HG02973 (cell line): ENCODE measurements around the gene MANEAL.

Source experiments
- ATAC-seq: cut with Tn5 transposase; IDR thresholded peaks from one replicate; pipeline ENCODE4 v1.9.1; 2021; ENCODE audit warnings: moderate library complexity; ENCODE audit not compliant: unreplicated experiment

The MANEAL gene

DNA sequence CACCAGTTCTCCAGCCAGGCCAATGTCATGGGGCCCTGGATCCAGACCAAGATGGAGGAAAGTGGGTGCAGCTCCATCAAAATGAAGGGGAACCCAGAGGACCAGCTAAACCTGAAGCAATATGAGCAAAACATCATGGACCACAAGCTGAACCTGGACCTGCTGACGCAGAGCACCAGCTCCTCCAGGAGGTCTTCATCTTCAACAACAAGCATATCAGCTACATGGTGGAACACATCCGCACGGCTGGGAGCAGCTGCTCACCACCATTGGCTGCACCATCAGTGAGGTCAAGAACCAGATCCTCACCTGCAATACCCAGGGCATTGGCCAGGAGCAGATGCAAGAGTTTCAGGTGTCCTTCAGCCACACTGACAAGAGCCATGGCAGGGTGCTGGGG lies 15.0 kb upstream of the MANEAL start:
- no peak for ATAC-seq

DNA sequence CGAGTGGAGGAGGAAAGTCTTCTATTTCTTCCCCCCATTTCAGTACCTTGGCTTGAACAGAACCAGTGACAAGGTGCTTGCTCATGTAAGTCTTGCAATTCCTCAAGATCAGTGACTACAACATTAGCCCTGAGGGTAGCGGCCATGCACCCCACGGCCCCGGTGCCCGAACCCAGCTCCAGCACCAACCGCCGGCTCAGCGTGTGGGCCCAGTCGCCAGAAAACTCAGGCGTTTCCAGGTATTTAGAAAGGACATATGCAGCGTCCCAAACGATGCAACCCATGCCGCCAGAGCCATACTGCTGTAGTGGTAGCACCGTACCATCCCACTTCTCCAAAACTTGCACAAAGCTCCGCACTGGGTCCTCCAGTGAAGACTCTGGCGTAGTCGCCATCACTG lies 11.2 kb upstream of the MANEAL start:
- no peak for ATAC-seq

DNA sequence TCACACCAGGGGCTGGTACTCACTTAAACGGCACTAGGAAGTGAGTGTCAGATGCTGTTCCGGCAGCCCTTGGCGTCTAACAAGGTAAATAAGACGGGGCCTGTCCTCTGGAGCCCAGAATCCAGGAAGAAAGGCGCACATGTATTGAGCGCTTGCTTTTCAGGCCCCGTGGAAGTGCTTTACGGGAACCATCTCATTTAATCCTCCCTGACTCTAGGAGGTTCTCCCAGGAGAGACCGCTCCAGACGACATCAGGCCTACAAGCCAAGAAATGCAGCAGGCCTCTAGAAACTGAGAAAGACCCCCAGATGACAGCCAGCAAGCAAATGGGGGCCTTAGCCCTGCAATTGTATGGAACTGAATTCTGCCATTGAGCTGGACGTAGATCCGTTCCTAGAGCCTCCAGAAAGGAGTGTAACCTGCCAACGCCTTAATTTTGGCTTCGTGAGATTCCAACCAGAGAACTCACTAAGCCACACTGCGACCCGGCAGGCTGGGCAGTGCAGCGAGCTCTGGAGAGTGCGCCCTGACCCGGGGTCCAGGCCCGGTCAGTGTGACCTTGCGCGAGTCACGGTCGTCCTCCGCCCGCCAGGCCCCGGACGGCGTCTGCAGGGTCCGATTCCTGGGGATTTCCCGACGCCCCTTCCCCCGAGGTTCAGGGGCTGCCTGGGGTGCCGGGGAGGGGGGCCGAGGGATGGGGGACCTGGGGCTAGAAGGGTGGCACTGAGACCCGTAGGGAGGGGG lies 532 bp upstream of the MANEAL start:
- no peak for ATAC-seq

DNA sequence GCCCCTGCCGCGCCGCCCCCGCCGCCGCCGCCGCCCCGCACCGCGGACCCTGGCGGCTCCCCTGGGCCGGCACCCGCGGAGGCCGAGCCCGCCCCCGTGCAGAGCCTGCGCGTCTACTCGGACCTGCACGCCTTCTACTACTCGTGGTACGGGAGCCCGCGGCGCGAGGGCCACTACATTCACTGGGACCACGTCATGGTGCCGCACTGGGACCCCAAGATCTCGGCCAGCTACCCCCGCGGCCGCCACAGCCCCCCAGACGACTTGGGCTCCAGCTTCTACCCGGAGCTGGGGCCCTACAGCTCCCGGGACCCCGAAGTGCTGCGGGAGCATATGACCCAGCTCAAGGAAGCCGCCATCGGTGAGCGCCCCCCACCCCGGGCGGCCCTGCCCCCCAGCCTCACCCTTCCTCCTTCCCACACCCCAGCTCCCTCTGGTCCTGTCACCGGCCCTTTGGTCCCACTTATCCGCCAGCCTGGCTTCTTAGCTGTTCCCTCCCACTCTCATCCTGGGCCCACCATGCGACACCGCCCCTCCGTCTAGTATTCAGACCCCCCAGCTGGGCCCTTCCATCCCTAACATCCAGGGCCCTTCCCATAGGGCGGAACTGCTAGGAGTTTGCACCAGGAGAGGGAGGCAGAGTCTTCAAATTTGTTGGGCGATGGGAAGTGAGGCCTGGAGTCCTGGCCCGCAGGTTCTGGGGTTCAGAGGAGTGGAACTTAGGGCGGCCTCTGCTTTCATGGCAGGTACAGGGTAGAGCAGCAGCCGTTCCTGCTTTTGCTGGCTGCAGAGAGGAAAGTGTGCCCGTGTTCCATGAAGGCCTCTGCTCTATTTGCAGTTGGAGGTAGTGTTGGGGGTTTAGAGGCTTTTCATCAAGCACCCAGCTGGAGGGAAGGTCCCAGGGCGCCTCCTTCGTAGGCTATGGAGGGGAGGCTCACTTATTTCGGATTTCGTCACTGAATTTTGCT lies 1.0 kb downstream of the MANEAL start:
- no peak for ATAC-seq

DNA sequence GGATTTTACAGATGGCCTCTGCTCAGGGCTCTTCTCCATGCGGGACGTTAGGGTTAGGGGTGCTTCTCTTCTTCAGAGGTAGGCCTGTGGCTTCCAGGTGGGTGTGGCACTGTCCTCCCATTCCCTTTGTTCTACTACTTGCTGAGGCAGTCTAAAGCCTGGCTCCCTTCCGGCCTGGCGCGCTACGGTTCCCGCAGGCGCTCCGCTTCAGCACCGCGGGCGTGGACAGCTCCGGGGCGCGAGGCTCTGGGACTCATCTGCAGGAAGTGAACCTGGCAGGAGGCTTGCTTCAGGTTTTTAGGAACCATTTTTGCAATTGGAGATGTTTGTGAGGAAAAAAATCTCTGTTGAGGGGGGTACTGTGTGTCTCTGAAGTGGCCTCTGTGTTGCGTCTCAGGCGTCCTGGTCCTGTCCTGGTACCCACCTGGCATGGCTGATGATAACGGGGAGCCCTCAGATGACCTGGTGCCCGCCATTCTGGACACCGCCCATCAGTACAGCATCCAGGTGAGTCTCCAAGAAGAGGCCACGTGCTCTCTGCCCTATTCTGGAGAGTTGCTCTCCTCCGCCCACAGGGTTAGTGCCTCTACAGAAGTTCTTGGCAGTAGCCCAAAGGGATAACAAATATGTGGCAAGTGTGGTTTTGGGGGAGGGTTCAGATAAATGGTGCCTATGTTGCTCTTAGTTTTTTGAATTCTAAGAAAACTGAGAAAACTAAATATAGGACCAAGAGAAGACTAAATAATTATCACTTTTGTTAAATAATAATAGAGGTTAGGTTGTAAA lies 1.9 kb downstream of the MANEAL start:
- no peak for ATAC-seq

DNA sequence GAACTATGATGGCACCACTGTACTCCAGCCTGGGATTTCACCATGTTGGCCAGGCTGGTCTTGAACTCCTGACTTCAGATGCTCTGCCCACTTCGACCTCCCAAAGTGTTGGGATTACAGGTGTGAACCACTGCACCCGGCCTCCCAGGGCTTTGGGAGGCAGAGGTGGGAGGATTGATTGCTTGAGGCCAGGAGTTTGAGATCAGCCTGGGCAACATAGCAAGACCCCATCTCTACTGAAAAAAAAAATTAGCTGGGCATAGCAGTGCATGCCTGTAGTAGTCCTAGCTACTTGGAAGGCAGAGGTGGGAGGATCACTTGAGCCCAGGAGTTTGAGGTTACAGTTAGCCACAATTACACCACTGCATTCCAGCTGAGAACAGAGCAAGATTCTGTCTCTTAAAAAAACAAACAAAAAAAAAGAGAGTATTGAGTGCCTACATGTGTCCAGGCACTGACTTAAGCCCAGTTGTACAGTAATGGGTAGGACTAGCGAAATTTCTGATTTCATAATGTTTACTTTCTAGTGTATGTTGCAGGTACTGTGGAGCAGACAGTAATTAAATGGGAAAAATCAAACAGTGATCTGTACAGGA lies 4.2 kb downstream of the MANEAL start:
- no peak for ATAC-seq

DNA sequence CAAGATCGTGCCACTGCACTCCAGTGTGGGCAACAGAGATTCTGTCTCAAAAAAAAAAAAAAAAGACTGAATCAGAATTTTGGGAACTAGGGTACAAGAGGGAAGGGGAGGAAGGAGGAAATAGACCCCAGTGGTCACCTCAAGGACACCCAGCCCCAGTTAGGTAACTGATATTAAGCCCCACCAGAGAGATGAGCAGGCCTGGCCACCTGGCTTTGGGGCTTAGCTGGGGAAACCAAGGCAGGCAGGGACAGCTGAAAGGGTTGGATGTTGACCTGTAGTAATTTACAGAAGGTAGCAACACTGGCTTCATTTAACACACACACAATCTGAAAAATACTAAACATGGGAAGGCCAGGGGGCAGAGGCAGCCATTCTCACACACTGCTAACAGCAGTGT lies 8.8 kb downstream of the MANEAL start:
- no peak for ATAC-seq

DNA sequence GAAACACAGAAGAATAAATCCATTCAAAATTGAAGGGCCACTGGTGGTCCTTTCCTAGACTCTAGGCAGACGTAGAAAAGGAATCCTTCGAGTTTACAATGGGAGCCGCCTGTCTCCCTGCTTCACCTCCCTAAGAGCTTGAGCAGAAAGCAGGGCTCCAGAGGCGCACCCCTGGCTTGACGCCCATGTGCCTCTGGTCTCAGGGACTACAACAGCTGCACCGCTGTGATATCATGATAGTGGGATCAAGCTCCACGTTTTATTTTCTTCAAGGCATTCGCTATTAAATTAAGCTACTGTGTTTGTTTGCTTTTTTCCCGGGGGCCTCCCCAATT lies 13.5 kb downstream of the MANEAL start:
- no peak for ATAC-seq

DNA sequence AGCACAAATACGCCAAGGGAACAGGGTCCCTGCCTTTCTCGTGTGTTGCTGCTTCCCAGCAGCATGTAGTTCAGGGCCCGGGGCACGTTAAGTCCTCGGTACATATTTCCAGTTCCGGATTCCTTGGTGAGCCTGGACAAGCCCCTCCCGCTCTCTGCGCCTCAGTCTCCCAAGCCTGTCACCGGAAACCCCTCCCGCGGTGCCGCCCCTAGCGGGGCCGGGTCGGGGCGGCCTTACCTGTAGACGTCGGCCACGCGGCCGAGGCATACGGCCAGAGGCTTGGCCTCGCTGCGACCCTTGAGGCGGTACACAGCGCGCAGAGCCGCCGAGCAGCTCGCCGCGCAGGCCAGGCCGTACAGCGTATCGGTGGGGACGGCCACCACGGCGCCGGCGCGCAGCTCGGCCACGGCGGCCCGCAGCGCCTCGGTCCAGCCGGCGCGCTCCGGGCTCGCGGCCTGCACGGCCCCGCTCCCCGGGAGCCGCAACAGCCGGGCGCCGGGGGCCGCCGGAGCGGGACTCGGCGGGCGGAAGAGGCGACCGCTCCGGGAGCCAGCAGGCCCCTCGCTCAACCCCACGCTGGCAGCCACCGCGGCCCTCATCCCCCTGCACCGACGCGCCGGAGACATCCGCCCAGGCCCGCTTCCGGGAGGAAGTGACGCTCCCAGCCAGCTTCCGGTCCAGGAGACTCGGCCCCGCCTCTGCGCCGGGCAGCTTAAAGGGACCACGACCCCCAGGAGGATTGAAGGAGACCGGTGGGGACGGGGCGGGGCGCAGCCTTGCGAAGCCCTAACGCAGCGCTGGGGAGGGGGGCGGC lies 14.1 kb downstream of the MANEAL start, which contains the start of the genes C1orf122 and YRDC:
C1orf122 (plus strand) TSS at position 236 of the 814 bp plus-strand sequence. CDS start 615 bp downstream, outside the sequence.
YRDC (minus strand) TSS at position 654 of the 814 bp plus-strand sequence; CDS start at position 626, 28 bp downstream.
- ATAC-seq = peak; percentile 72

DNA sequence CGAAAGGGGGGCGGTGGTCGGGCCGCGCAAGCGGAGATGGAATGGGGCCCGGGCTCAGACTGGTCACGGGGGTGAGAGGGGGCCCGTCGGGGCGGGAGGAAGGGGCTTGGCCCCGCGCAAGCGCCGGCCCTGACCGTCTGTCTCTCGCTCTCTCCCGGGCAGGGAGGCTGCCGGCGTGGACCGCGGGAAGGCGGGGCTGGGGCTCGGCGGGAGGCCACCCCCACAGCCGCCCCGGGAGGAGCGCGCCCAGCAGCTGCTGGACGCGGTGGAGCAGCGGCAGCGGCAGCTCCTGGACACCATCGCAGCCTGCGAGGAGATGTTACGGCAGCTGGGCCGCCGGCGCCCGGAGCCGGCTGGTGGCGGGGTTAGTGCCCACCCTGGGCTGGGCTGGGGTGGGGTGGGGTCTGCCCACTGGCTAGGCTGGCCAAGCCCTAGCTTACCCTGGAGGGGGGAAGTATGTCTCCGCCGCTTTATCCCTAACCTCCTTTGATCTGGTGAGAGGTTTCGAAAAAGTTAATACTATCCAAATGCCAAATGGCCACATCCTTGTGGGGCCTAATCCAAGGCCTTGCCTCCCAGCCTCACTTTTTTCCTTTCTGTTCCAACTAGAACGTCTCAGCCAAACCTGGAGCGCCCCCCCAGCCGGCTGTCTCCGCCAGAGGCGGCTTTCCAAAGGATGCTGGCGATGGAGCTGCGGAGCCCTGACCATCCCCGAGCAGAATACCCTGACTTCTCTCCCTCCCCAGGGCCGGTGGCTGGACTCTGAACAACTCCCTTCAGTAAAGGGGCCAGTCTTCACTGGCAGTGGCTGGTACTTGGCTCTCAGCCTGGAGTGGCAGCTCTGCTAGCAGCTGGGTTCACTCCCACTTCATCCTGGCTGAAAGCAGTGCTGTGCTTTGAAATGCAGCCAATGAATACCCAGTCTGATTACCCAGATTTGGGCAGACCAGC lies 15.0 kb downstream of the MANEAL start:
- peak; percentile 33 for ATAC-seq

DNA sequence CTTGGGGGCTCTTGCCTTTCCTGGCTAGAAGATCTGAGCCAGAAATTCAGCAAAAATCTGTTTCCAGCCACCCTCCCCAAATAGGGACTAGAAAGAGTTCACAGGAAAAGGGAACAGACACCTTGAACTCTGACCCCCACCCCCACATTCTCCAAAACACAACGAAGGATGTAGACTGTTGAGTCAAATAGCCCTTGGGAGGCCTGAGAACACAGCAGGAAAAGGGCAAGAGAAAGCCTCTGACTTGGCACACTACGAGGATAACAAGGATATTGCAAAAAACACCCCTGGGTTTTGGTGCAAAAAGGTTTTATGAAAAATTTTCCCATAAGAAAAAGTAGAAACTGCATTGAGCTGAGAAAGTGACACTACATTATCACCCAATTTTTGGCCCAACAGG lies 16.3 kb downstream of the MANEAL start:
- no peak for ATAC-seq

DNA sequence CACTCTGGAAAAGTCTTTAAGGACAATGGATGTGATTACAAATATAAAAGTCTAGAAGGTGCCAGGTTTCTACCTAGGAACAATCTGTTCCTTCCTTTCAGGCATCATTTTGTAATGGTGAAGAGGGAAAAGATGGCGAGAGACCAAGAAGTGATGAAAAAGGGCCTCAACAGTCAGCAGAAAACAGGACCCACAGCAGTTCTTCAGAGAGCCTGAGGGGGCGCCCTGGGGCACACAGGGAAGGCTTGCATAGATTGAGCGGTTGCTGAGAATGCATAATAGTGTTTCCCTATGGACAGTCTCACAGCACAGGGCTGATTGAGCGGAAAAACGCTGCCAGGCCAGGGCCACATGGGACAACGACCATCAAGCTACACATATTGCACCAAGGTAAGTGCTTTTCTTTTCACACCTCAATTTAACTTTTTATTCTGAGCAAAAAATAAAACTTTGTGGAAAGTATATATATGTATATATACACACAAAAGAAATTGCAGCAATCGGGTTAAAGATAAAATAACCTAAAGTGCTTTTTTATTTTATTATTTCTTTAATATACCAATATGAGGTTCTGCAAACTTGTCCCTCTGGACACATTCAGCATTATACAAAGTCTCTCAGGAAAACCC lies 17.5 kb downstream of the MANEAL start:
- peak; percentile 34 for ATAC-seq

DNA sequence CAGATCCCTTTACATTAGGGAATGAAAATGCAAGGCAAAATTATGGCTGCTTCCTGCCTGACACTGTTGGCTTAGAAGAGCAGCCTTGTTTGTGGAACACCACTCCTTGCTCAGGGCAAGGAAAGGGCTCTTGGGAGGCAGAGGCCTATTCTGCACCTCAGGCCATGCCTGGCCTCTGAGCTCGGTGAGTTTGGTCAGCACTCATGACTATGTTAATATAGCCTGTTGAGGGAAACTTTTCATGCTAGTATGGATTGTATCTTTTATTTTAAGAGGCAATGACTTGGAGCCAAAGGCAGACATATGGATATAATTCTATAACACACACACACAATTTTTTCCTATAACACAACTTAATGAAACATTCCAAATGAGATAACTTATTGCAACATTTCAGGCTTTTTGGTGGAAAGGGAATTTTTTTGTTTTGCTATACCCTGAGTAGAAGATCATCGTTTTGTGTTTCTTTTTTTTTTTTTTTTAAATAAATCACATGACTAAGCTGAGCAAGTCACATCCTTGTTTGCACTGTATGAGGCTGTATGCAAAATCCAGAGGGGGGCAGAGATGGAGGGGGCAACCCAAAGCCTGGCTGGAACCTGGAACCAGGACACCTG lies 20.0 kb downstream of the MANEAL start:
- ATAC-seq = no peak

DNA sequence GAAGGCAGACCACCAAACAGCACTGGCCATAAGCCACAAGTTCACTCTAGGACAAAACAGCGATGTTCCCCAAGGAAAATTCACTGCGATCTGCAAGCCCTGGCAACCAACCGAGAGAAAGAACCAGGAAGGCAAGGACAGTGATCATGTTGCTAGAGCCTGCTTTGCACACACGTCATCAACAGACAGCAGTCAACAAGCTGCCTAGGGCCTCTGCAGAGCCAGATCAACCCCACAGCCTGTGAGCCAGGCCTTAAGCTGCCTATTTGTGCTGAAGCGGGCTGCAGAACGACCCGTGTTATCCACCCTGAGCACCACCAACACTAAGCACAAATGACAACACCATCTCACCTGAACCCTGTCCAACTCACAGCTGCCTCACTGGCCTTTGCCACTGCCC lies 20.6 kb downstream of the MANEAL start:
- ATAC-seq = no peak

DNA sequence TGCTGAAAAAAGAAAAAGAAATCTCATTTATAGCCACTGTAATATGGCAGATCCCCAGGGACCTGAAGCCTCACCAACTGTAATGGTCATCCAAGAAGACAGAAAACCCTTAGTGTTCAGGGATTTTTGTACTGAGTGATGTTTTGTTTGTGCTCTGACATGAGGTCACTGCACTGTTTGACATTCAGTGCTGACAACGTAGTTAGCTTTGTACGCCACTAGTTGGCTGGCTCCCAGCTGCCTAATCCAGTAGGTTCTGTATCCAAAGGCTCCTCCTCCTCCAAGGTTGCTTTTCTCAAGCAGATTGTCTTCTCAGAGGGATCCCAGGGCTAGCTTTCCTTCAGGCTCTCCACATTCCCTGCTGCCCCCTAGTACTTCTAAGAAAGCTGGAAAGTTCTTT lies 23.8 kb downstream of the MANEAL start:
- no peak for ATAC-seq

DNA sequence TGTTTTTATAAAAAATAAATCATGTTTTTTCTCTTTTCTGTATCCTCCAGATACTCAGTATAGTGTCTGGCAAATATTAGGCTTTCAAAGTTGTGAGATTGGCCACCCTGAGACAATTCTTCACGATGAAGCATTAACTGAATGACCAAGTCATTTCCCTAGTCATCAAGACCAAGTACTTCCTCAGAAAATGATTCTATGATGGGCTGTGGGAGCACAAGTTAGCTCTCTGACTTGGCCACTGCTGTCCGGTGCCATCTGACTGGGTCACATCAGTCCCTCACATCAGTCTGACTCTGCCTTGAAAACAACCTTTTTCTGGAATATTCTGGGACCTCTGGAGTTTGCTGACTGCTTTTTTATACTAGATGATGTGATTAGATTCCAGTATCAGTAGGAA lies 27.8 kb downstream of the MANEAL start:
- ATAC-seq = no peak

DNA sequence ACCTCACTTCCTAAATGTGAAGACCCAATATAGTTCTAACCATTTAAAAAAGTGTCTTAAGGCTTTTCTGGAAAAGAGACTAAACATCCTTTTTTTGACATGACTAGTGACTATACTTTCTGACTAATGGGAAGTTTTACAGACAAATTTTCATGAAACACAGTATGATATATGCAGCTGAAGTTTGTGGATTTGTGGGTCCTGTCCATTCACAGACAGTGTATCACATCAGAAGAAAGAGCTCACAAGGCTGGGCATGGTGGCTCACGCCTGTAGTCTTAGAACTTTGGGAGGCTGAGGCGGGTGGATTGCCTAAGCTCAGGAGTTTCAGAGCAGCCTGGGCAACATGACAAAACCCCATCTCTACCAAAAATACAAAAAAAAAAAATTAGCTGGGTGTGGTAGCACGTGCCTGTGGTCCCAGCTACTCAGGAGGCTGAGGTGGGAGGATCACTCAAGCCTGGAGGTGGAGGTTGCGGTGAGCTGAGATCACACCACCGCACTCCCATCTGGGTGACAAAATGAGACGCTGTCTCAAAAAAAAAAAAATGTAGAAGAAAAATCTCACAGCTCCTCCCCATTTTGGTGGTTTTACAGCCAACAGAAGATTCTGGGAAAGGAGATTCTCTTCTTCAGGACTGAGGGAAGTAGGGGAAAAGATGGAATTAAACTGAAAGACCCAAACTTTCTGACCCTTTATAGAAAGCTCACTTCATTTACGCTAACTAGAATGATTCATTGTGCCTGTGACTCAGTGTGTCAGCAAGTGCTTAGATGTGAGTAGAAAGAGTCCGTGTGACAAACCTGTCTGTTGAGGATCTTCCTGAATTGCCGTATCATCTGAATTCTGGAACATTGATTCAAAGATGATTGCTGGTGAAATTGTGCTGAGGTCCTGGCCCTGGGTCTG lies 29.5 kb downstream of the MANEAL start:
- ATAC-seq = no peak
